AG04449 (cell line): Measurements from ENCODE around the gene FXYD3.

Experiments used
- CTCF ChIA-PET: fragments of 350-600 bp; formaldehyde crosslinking; extraction: SDS; loops from one replicate; lab custom pipeline; 2021; ENCODE audit warnings: antibody characterized with exemption; lab: Yijun Ruan, JAX
- POLR2A ChIA-PET: fragments of 400-600, 350-600 bp; formaldehyde crosslinking; extraction: SDS; loops from one replicate; lab custom pipeline; 2020; ENCODE audit warnings: antibody characterized with exemption, inconsistent platforms; lab: Yijun Ruan, JAX
- DNase-seq: peaks from one replicate; pipeline ENCODE4 v3.0.0-alpha.2; 2010; ENCODE audit warnings: low read depth, low spot score
- H3K4me3 ChIP-seq: 2 replicates; pipeline ENCODE4 v1.5.1; 2011; ENCODE audit warnings: low read depth, mild to moderate bottlenecking, control low read depth, low read length
- CTCF ChIP-seq: IDR thresholded peaks from one replicate; pipeline ENCODE4 v1.5.1; 2011; ENCODE audit warnings: mild to moderate bottlenecking, moderate library complexity, low read length, control low read depth, inconsistent platforms; ENCODE audit not compliant: insufficient read depth; ENCODE audit errors: missing control alignments

FXYD3 gene

GRCh38 chr19:35120898-35121297, 5.3 kb downstream of the FXYD3 start:
- ChIA-PET CTCF (interaction anchor here (1.1 to 7.4 kb wide), 5 partner anchors 15 to 78 kb away, joined by 3 to 118 read pairs (median 7); partner anchors contain the start of genes FXYD1 and LGI4), POLR2A (no interaction called here)
- no peak for TF ChIP-seq CTCF
- no peak overlapping the region for H3K4me3 ChIP-seq
- DNase-seq, result no peak

- TF ChIP-seq CTCF, result no peak
- CTCF ChIA-PET, result interaction anchor here (1.8 to 7.4 kb wide), 6 partner anchors 8 to 56 kb away, joined by 9 to 118 read pairs (median 24); partner anchors contain the start of genes FXYD1, FXYD3, FXYD7 and LGI4
- DNase-seq, result no peak
- POLR2A ChIA-PET, result no interaction called here
- H3K4me3 ChIP-seq, result no peak overlapping the region
Measured at GRCh38 chr19:35122687-35123551, 7.3 kb downstream of the FXYD3 start.

- DNase-seq, result no peak
- ChIA-PET CTCF (interaction anchor here (1.8 to 7.4 kb wide), 6 partner anchors 8 to 56 kb away, joined by 9 to 118 read pairs (median 24); partner anchors contain the start of genes FXYD1, FXYD3, FXYD7 and LGI4), POLR2A (no interaction called here)
- H3K4me3 ChIP-seq, result peak overlapping the region; percentile 91
- no peak for TF ChIP-seq CTCF
Measured at GRCh38 chr19:35123573-35123972, 8.0 kb downstream of the FXYD3 start.

GRCh38 chr19:35124098-35125060, 8.8 kb downstream of the FXYD3 start:
- H3K4me3 ChIP-seq, result peak overlapping the region; percentile 91
- TF ChIP-seq CTCF, result no peak
- DNase-seq, result peak; percentile 33
- POLR2A ChIA-PET, result interaction anchor here (0.9 to 1.2 kb wide), 4 partner anchors 13 to 36 kb away, joined by 3 to 5 read pairs (median 3); partner anchors contain the start of gene FXYD7
- CTCF ChIA-PET, result interaction anchor here (1.1 to 7.4 kb wide), 10 partner anchors 9 to 80 kb away, joined by 3 to 118 read pairs (median 9); partner anchors contain the start of genes FXYD1, FXYD3, FXYD7 and LGI4

- no peak for DNase-seq
- CTCF ChIA-PET, result interaction anchor here (1.1 to 7.4 kb wide), 8 partner anchors 10 to 81 kb away, joined by 3 to 118 read pairs (median 14); partner anchors contain the start of genes FXYD1, FXYD3, FXYD7 and LGI4
- no peak overlapping the region for H3K4me3 ChIP-seq
- POLR2A ChIA-PET, result interaction anchor here (0.9 to 1.2 kb wide), 3 partner anchors 14 to 37 kb away, joined by 3 to 5 read pairs (median 3); no protein-coding TSS in a partner anchor
- no peak for TF ChIP-seq CTCF
Measured at GRCh38 chr19:35125270-35125717, 9.7 kb downstream of the FXYD3 start.
